ENCODE results near the gene TMEFF2. TPM values are rescaled to one million over a fixed set of nuclear protein-coding genes. Genes with fewer than 3 reads are reported as not detected.

The TMEFF2 gene
- polyA plus RNA-seq, 2 donors: 0.02 to 0.08 TPM

DNA sequence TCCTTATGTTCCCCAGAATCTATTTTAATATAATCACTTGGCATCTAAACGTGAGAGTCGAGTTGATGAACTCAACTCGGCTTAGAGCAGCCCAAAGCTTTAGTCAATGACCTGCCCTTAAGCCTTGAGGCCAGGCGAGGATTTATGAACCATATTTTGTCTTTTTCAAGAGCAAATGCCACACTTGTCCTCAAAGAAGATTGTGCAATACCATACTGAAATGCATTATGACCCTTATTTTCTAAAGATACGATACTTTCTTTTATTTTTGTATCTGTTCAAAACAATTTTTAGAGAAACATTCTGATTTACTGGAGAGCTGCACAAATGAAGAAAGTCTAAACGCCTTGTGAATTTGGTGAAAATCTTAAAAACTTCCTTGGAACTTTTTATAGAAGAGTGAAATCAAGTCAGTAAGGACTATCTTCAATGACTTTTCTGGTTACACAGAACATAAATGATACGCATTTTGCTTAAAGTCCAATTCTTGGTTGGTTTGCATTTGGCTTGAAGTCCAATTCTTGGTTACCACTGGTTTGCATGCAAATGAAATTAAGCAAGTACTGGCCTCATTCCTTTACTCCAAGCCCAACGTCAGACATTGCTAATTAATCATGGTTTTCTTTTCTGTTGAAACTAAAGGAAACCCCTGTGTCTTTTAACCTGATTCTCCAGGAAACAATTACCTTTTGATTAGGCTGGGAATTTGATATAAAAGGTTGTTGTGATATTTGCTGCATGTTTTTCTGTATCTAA is 242.0 kb downstream of the TMEFF2 start:
- Histone ChIP-seq H3K36me3 (ENCODE audit: control insufficient read depth in 2 of 2, insufficient read depth in 2 of 2, low read length in 1 of 2) (no peaks in the 10 kb centered on the region), H3K9me3 (ENCODE audit: control insufficient read depth in 2 of 2, insufficient read depth in 1 of 2, low read depth in 1 of 2, low read length in 1 of 2) (no peaks in the 10 kb centered on the region), H3K27ac (ENCODE audit: low read depth in 2 of 2, low read length in 1 of 2) (no peak overlapping the region), H3K4me3 (ENCODE audit: low read depth in 1 of 2, low read length in 2 of 2) (no peak overlapping the region), H3K27me3 (ENCODE audit: control insufficient read depth in 1 of 2, insufficient read depth in 2 of 2, low read length in 2 of 2) (no peaks in the 10 kb centered on the region), H3K4me1 (ENCODE audit: control insufficient read depth in 2 of 2, insufficient read depth in 2 of 2, low read length in 1 of 2) (no peaks in the 10 kb centered on the region)
- 69 to 81% methylated on average over 8 of the region's 8 CpGs for WGBS, 2 donors

DNA sequence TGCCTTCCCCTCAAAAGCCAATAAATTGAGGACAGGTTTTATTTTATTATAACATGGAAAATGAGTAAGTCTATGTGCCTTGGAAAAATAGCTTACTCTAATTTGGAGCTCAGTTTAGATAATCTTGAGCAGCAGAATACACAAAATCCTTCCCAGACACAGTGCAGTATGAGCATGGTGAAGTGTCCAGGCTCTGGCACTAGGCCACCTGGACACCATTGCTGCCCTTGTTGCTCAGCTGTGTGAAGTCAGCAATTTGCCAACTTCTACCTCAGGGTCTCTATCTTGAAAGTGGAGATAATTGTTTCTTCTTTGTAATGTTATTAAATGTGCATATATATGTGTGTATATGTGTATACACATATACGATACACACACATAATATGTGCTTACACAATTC is 242.9 kb downstream of the TMEFF2 start:
- H3K4me3 ChIP-seq (ENCODE audit: low read depth in 1 of 2, low read length in 2 of 2): no peak overlapping the region
- H3K4me1 ChIP-seq (ENCODE audit: control insufficient read depth in 2 of 2, insufficient read depth in 2 of 2, low read length in 1 of 2): no peaks in the 10 kb centered on the region
- H3K27ac ChIP-seq (ENCODE audit: low read depth in 2 of 2, low read length in 1 of 2): no peak overlapping the region
- WGBS, 2 donors: 90 to 92% methylated on average over 1 of the region's 1 CpG
- H3K36me3 ChIP-seq (ENCODE audit: control insufficient read depth in 2 of 2, insufficient read depth in 2 of 2, low read length in 1 of 2): no peaks in the 10 kb centered on the region
- H3K27me3 ChIP-seq (ENCODE audit: control insufficient read depth in 1 of 2, insufficient read depth in 2 of 2, low read length in 2 of 2): no peaks in the 10 kb centered on the region
- no peaks in the 10 kb centered on the region for H3K9me3 ChIP-seq (ENCODE audit: control insufficient read depth in 2 of 2, insufficient read depth in 1 of 2, low read depth in 1 of 2, low read length in 1 of 2)

DNA sequence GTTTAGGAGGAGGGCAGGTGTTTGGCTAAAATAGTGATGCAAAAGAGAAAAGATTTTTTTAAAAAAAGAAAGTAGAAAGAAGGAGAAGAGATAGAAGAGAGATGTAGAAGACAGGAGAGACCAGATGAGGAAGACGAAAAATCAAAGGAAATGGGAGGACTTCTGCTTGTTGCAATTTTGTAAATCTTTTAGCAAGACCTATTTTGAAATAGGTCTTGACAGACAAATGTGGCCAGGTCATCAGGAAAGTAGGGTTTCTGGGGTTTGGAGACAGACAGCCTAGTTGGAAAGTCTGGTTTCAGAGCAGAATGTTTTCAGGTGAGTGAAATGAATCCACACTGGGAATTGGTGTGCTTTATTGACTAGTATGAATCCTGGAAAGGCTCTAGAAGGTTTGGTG is 243.4 kb downstream of the TMEFF2 start:
- 84 to 90% methylated on average over 1 of the region's 1 CpG for WGBS, 2 donors
- no peaks in the 10 kb centered on the region for H3K36me3 ChIP-seq (ENCODE audit: control insufficient read depth in 2 of 2, insufficient read depth in 2 of 2, low read length in 1 of 2)
- no peaks in the 10 kb centered on the region for H3K9me3 ChIP-seq (ENCODE audit: control insufficient read depth in 2 of 2, insufficient read depth in 1 of 2, low read depth in 1 of 2, low read length in 1 of 2)

DNA sequence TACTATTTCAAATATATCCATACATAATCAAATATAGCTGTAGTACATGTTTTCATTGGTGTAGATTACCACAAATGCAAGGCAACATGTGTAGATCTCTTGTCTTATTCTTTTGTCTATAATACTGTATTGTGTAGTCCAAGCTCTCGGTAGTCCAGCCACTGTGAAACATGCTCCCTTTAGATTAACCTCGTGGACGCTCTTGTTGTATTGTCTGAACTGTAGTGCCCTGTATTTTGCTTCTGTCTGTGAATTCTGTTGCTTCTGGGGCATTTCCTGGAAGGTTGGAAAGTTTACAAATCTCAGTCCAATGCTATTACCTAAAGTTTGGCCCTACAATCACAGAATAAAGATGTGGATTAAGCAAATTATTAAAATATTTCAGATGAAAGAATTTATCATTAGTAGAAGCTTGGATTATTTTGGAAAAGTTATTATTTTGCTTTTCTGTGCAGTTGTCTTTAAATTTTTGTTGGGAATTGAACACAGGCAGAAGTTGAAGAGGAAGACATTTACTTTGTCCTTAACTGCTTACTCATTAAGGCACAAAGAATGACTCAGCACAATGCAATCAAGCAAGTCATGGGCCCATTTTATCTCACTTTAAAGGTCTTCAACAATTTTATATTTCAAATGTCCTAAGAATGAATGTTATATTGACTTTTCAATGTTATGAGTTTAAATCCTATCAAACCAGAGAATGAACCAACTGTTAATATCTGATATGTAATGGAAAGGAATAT is 244.4 kb downstream of the TMEFF2 start:
- Histone ChIP-seq H3K27me3 (ENCODE audit: control insufficient read depth in 1 of 2, insufficient read depth in 2 of 2, low read length in 2 of 2) (no peaks in the 10 kb centered on the region), H3K4me1 (ENCODE audit: control insufficient read depth in 2 of 2, insufficient read depth in 2 of 2, low read length in 1 of 2) (no peaks in the 10 kb centered on the region), H3K36me3 (ENCODE audit: control insufficient read depth in 2 of 2, insufficient read depth in 2 of 2, low read length in 1 of 2) (no peaks in the 10 kb centered on the region), H3K27ac (ENCODE audit: low read depth in 2 of 2, low read length in 1 of 2) (no peak overlapping the region), H3K4me3 (ENCODE audit: low read depth in 1 of 2, low read length in 2 of 2) (no peak overlapping the region), H3K9me3 (ENCODE audit: control insufficient read depth in 2 of 2, insufficient read depth in 1 of 2, low read depth in 1 of 2, low read length in 1 of 2) (no peaks in the 10 kb centered on the region)
- WGBS, 2 donors: 70 to 72% methylated on average over 3 of the region's 3 CpGs

More for the DNA sequence above, 243.4 kb downstream of the TMEFF2 start:
- Histone ChIP-seq H3K27ac (ENCODE audit: low read depth in 2 of 2, low read length in 1 of 2) (no peak overlapping the region), H3K4me3 (ENCODE audit: low read depth in 1 of 2, low read length in 2 of 2) (no peak overlapping the region), H3K4me1 (ENCODE audit: control insufficient read depth in 2 of 2, insufficient read depth in 2 of 2, low read length in 1 of 2) (no peaks in the 10 kb centered on the region), H3K27me3 (ENCODE audit: control insufficient read depth in 1 of 2, insufficient read depth in 2 of 2, low read length in 2 of 2) (no peaks in the 10 kb centered on the region)

DNA sequence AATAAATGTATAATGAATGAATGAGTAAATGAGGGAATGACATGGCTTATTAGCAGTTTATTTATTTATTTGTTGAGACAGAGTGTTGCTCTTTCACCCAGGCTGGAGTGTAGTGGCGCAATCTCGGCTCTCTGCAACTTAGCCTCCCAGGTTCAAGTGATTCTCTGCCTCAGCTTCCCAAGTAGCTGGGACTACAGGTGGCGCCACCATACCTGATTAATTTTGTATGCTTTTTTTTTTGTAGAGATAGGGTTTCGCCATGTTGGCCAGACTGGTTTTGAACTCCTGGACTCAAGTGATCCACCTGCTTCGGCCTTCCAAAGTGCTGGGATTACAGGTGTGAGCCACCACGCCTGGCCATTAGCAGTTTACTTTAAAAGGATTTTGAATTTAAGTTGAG is 247.5 kb downstream of the TMEFF2 start:
- H3K36me3 ChIP-seq (ENCODE audit: control insufficient read depth in 2 of 2, insufficient read depth in 2 of 2, low read length in 1 of 2): no peaks in the 10 kb centered on the region
- H3K27ac ChIP-seq (ENCODE audit: low read depth in 2 of 2, low read length in 1 of 2): no peak overlapping the region
- H3K4me3 ChIP-seq (ENCODE audit: low read depth in 1 of 2, low read length in 2 of 2): no peak overlapping the region
- no peaks in the 10 kb centered on the region for H3K27me3 ChIP-seq (ENCODE audit: control insufficient read depth in 1 of 2, insufficient read depth in 2 of 2, low read length in 2 of 2)
- no peaks in the 10 kb centered on the region for H3K9me3 ChIP-seq (ENCODE audit: control insufficient read depth in 2 of 2, insufficient read depth in 1 of 2, low read depth in 1 of 2, low read length in 1 of 2)
- WGBS, 2 donors: 92 to 98% methylated on average over 6 of the region's 6 CpGs
- no peaks in the 10 kb centered on the region for H3K4me1 ChIP-seq (ENCODE audit: control insufficient read depth in 2 of 2, insufficient read depth in 2 of 2, low read length in 1 of 2)

DNA sequence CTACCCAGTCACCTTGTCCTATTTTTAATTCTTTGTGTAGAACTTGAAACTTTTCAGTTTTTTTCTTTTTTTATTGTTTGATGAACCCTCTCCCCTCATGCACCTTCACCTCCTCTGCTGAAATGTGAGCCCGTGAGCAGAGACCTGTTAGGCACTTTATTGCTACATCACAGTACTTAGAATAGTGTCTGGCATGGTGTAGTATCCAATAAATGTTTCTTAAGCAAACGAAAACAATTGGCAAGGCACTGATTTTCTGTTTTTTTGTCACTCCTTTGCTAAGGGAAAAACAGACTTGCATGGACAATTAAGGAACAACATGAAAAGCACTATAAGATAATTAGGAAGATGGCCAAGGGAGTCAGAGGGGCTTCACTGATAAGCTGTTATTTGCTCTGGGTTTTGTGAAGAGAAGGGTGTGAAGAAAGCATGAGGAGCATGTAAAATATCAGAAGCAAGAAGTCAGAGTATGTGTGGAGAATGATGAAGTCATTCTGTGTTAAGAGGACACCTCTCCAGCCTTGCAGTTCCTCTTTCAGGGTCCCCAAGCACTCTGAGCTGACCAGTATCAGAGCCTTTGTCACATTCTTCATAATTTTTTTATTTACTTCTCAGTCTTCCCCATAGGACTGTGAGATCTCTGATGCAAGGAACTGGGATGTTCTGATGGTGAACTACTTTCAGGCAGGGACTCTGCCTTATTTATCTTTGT is 248.1 kb downstream of the TMEFF2 start:
- no peaks in the 10 kb centered on the region for H3K9me3 ChIP-seq (ENCODE audit: control insufficient read depth in 2 of 2, insufficient read depth in 1 of 2, low read depth in 1 of 2, low read length in 1 of 2)
- WGBS, 2 donors: 28 to 65% methylated on average over 2 of the region's 2 CpGs
- no peaks in the 10 kb centered on the region for H3K4me1 ChIP-seq (ENCODE audit: control insufficient read depth in 2 of 2, insufficient read depth in 2 of 2, low read length in 1 of 2)
- H3K4me3 ChIP-seq (ENCODE audit: low read depth in 1 of 2, low read length in 2 of 2): no peak overlapping the region
- no peak overlapping the region for H3K27ac ChIP-seq (ENCODE audit: low read depth in 2 of 2, low read length in 1 of 2)
- no peaks in the 10 kb centered on the region for H3K27me3 ChIP-seq (ENCODE audit: control insufficient read depth in 1 of 2, insufficient read depth in 2 of 2, low read length in 2 of 2)
- H3K36me3 ChIP-seq (ENCODE audit: control insufficient read depth in 2 of 2, insufficient read depth in 2 of 2, low read length in 1 of 2): no peaks in the 10 kb centered on the region

DNA sequence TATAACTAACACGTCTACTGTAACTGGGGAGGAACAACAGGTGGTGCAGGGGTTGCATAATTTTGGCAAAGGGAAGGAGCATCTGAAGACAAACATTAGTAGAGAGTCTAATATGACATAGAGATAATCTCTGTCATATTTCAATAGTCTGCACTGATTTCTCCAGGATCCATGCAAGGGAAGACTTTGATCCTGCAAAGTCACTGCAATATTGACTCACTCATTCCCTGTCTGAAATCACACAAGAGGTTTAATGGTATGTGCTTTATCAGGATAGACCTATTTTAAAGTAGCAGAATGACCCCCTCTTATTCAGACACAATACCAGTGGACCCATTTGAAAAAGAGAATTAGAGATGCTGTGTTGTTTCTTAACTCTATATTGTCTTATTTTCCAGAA is 249.1 kb downstream of the TMEFF2 start:
- Histone ChIP-seq H3K27me3 (ENCODE audit: control insufficient read depth in 1 of 2, insufficient read depth in 2 of 2, low read length in 2 of 2) (no peaks in the 10 kb centered on the region), H3K4me1 (ENCODE audit: control insufficient read depth in 2 of 2, insufficient read depth in 2 of 2, low read length in 1 of 2) (no peaks in the 10 kb centered on the region), H3K9me3 (ENCODE audit: control insufficient read depth in 2 of 2, insufficient read depth in 1 of 2, low read depth in 1 of 2, low read length in 1 of 2) (no peaks in the 10 kb centered on the region), H3K36me3 (ENCODE audit: control insufficient read depth in 2 of 2, insufficient read depth in 2 of 2, low read length in 1 of 2) (no peaks in the 10 kb centered on the region), H3K4me3 (ENCODE audit: low read depth in 1 of 2, low read length in 2 of 2) (no peak overlapping the region), H3K27ac (ENCODE audit: low read depth in 2 of 2, low read length in 1 of 2) (no peak overlapping the region)
- WGBS, 2 donors: 53 to 72% methylated on average over 1 of the region's 1 CpG

DNA sequence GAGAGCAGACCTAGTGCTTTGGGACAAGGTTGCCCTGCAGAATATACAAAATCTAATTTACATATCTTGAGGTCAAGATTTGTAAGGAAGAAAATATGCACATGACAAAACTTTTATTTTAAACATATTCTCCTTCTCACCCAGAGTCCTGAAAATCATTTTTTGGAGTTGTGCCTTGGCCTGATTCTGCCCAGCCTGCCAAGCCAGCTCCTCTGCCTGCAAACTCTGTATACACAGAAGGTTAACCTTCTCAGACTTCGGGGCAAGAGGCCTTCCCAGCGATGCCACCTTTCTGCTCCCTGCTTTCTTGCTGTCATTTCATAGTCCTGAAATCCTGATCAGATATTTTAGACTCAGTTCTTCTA is 252.0 kb downstream of the TMEFF2 start:
- no peaks in the 10 kb centered on the region for H3K36me3 ChIP-seq (ENCODE audit: control insufficient read depth in 2 of 2, insufficient read depth in 2 of 2, low read length in 1 of 2)
- H3K27me3 ChIP-seq (ENCODE audit: control insufficient read depth in 1 of 2, insufficient read depth in 2 of 2, low read length in 2 of 2): no peaks in the 10 kb centered on the region
- peak overlapping the region in 1 of 2 donors; percentile 71 for H3K27ac ChIP-seq (ENCODE audit: low read depth in 2 of 2, low read length in 1 of 2)
- no peak overlapping the region for H3K4me3 ChIP-seq (ENCODE audit: low read depth in 1 of 2, low read length in 2 of 2)
- H3K9me3 ChIP-seq (ENCODE audit: control insufficient read depth in 2 of 2, insufficient read depth in 1 of 2, low read depth in 1 of 2, low read length in 1 of 2): no peaks in the 10 kb centered on the region
- no peaks in the 10 kb centered on the region for H3K4me1 ChIP-seq (ENCODE audit: control insufficient read depth in 2 of 2, insufficient read depth in 2 of 2, low read length in 1 of 2)
- 32 to 70% methylated on average over 2 of the region's 2 CpGs for WGBS, 2 donors

DNA sequence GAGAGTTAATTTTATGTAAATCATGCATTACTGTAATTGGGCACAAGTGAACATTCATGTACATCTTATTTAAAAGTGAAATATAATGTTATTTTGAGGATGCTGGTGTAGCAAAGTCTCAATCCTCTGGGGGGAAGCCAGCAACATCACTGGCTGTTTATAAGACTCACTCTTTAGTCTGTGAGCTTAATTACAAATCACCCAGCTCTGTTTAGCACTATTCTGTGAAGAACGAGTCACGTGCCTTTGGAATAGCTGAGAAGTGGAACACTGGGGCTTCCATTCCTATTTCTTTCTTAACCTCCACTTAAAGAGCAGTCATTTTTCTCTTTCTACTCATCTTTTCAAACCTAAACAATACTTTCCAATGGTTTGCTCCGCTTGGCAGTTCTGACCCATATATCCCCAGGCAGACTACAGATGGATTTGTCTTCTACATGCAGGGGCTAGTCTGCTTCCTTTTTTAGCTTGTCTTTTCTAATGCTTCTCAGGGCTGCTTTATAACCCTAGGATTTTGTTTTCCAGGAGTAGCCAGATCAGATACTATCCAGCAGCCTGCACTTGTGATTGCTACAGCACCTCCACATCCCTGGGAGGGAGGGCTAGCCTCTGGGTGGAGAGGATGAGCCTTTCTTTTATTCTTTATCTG is 252.5 kb downstream of the TMEFF2 start:
- H3K4me3 ChIP-seq (ENCODE audit: low read depth in 1 of 2, low read length in 2 of 2): no peak overlapping the region
- no peaks in the 10 kb centered on the region for H3K9me3 ChIP-seq (ENCODE audit: control insufficient read depth in 2 of 2, insufficient read depth in 1 of 2, low read depth in 1 of 2, low read length in 1 of 2)
- H3K36me3 ChIP-seq (ENCODE audit: control insufficient read depth in 2 of 2, insufficient read depth in 2 of 2, low read length in 1 of 2): no peaks in the 10 kb centered on the region
- H3K4me1 ChIP-seq (ENCODE audit: control insufficient read depth in 2 of 2, insufficient read depth in 2 of 2, low read length in 1 of 2): no peaks in the 10 kb centered on the region
- H3K27ac ChIP-seq (ENCODE audit: low read depth in 2 of 2, low read length in 1 of 2): peak overlapping the region in 1 of 2 donors; percentile 71
- no peaks in the 10 kb centered on the region for H3K27me3 ChIP-seq (ENCODE audit: control insufficient read depth in 1 of 2, insufficient read depth in 2 of 2, low read length in 2 of 2)
- WGBS, 2 donors: 39 to 53% methylated on average over 3 of the region's 3 CpGs
